Ovary (tissue), 3 donors: Measurements from ENCODE around the gene IFI6.

Experiments
- CTCF ChIP-seq, 3 donors: fragments of 450-650 bp in 2 of 3; fragments of 200-600 bp in 1 of 3; IDR thresholded peaks; one replicate each; pipeline versions ENCODE4 v1.5.1 to v1.8.0; 2016 to 2022; ENCODE audit warnings: antibody characterized with exemption in 3 of 3, mild to moderate bottlenecking in 1 of 3
- EP300 ChIP-seq: sonication (generic); formaldehyde crosslinking; IDR thresholded peaks from one replicate; pipeline ENCODE4 v1.6.1; 2017; ENCODE audit warnings: antibody characterized with exemption
- POLR2A ChIP-seq: fragments of 450-650 bp; IDR thresholded peaks from one replicate; pipeline ENCODE4 v1.6.1; 2017; ENCODE audit warnings: antibody characterized with exemption, mild to moderate bottlenecking, moderate library complexity
- donor health status: DM: no; HTN: no; CAD: no.

- no peak for TF ChIP-seq CTCF (IDR thresholded peaks at IDR 0.05)
- no peak for TF ChIP-seq POLR2A
- TF ChIP-seq EP300, result no peak
These were observed 6.8 kb upstream of the IFI6 start for GRCh38 chr1:27678747-27679146.
